ENCODE measurements around the gene WFDC8. TPM values are rescaled to one million over a fixed set of nuclear protein-coding genes. Genes with fewer than 3 reads are reported as not detected.

WFDC8 gene
- total RNA-seq (not detected), polyA plus RNA-seq (ENCODE audit: insufficient read depth, low read depth, low replicate concordance) (not detected)
- long read RNA-seq, donor 1: 0 reads
- long read RNA-seq, donor 2: 0 reads
- long read RNA-seq, donor 3: 0 reads
- long read RNA-seq, donor 4: 0 reads
- long read RNA-seq, donor 5: 0 reads
- long read RNA-seq, donor 6: 0 reads
- long read RNA-seq, donor 7: 0 reads
- long read RNA-seq, donor 8: 0 reads
- long read RNA-seq, donor 9: 0 reads
- long read RNA-seq, donor 10: 0 reads

DNA sequence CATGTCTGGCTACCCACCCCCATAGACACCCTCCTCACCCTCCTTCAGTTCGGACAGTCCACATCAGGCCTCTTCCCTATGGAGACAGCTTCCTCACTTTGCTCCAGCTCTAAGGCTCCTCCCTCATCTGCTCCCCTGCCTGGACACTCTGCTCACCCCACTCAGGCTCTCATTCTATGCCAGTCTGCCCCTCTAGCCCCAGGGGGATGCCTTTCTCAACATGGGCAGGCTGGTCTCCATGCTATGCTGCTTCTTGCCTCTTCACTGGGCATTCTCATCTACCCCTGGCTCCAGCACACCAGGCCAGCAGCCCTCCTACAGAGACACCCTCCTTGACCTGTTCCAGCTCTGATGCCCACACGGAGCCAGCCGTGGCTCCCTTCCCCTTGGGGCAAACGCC is at the start of gene WFDC8:
Gene WFDC8 (minus strand): TSS at position 101 of the 400 bp plus-strand sequence. CDS start 37 bp downstream, at position 64.
- TF ChIP-seq, protein P1, sequence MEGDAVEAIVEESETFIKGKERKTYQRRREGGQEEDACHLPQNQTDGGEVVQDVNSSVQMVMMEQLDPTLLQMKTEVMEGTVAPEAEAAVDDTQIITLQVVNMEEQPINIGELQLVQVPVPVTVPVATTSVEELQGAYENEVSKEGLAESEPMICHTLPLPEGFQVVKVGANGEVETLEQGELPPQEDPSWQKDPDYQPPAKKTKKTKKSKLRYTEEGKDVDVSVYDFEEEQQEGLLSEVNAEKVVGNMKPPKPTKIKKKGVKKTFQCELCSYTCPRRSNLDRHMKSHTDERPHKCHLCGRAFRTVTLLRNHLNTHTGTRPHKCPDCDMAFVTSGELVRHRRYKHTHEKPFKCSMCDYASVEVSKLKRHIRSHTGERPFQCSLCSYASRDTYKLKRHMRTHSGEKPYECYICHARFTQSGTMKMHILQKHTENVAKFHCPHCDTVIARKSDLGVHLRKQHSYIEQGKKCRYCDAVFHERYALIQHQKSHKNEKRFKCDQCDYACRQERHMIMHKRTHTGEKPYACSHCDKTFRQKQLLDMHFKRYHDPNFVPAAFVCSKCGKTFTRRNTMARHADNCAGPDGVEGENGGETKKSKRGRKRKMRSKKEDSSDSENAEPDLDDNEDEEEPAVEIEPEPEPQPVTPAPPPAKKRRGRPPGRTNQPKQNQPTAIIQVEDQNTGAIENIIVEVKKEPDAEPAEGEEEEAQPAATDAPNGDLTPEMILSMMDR (IDR thresholded peaks at IDR 0.05; ENCODE audit: borderline replicate concordance, extremely low read depth, insufficient read depth): no peak
- intact Hi-C loops (cut with DNase I): no loop called here
- Histone ChIP-seq H3K27me3 (ENCODE audit: control insufficient read depth, insufficient read depth, low read length) (no peaks in the 10 kb centered on the region), H3K9me3 (ENCODE audit: control insufficient read depth in 2 of 3, insufficient read depth in 1 of 3, low read length in 3 of 3) (no peaks in the 10 kb centered on the region), H3K27ac (ENCODE audit: low read depth in 2 of 2, low read length in 2 of 2) (no peak within 1 kb of the TSS), H3K4me3 (ENCODE audit: low read length in 3 of 3) (no peak within 1 kb of the TSS), H3K9ac (ENCODE audit: low read length in 3 of 3) (no peak within 1 kb of the TSS), H3K4me1 (ENCODE audit: control insufficient read depth in 2 of 3, insufficient read depth in 2 of 3, low read depth in 1 of 3, low read length in 3 of 3) (no peaks in the 10 kb centered on the region), H3K36me3 (ENCODE audit: control insufficient read depth in 2 of 3, insufficient read depth in 3 of 3, low read length in 3 of 3) (no peaks in the 10 kb centered on the region)
- no peak for DNase-seq
- FAIRE-seq: no peak

DNA sequence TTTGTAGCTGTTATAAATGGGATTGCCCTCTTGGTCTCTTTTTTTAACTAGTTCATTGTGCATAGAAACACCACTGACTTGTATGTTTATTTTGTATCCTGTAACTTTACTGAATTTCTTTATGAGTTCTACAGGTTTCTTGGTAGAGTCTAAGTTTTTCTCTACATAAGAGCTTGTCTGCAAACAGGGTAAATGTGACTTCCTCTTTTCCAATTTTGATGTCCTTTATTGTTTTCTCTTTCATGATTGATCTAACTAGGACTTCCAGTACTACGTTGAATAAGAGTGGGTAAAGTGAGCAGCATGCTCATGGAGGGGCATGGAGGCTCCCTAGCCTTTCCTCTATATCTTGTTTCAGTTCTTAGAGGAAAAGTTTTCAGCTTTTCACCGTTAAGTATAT is 47.5 kb upstream of the WFDC8 start:
- no peak overlapping the region for H3K27ac ChIP-seq (ENCODE audit: low read depth in 2 of 2, low read length in 2 of 2)
- intact Hi-C loops (cut with DNase I): no loop called here
- TF ChIP-seq, protein P1 (IDR thresholded peaks at IDR 0.05; ENCODE audit: borderline replicate concordance, extremely low read depth, insufficient read depth): no peak
- no peaks in the 10 kb centered on the region for H3K9me3 ChIP-seq (ENCODE audit: control insufficient read depth in 2 of 3, insufficient read depth in 1 of 3, low read length in 3 of 3)
- FAIRE-seq: no peak
- H3K4me1 ChIP-seq (ENCODE audit: control insufficient read depth in 2 of 3, insufficient read depth in 2 of 3, low read depth in 1 of 3, low read length in 3 of 3): no peaks in the 10 kb centered on the region
- H3K9ac ChIP-seq (ENCODE audit: low read length in 3 of 3): no peak overlapping the region
- H3K36me3 ChIP-seq (ENCODE audit: control insufficient read depth in 2 of 3, insufficient read depth in 3 of 3, low read length in 3 of 3): no peaks in the 10 kb centered on the region
- H3K4me3 ChIP-seq (ENCODE audit: low read length in 3 of 3): no peak overlapping the region
- DNase-seq: no peak
- no peaks in the 10 kb centered on the region for H3K27me3 ChIP-seq (ENCODE audit: control insufficient read depth, insufficient read depth, low read length)

DNA sequence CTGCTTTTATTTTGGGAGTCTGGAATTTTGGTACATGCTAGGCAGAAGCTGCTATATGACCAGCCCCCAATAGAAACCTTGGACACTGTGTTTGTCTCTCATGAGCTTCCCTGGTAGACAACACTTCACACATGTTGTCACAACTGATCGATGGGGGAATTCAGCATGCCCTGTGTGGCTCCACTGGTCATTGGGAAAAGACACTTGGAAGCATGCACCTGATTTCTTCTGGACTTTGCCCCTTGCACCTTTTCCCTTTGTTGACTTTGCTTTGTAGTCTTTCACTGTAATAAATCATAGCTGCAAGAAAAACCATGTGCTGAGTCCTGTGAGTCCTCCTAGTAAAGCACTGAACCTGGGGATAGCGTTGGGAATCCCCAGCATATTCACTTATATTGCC is 42.5 kb upstream of the WFDC8 start:
- Histone ChIP-seq H3K27ac (ENCODE audit: low read depth in 2 of 2, low read length in 2 of 2) (no peak overlapping the region), H3K4me3 (ENCODE audit: low read length in 3 of 3) (no peak overlapping the region), H3K36me3 (ENCODE audit: control insufficient read depth in 2 of 3, insufficient read depth in 3 of 3, low read length in 3 of 3) (no peaks in the 10 kb centered on the region), H3K9ac (ENCODE audit: low read length in 3 of 3) (no peak overlapping the region), H3K9me3 (ENCODE audit: control insufficient read depth in 2 of 3, insufficient read depth in 1 of 3, low read length in 3 of 3) (no peaks in the 10 kb centered on the region), H3K27me3 (ENCODE audit: control insufficient read depth, insufficient read depth, low read length) (no peaks in the 10 kb centered on the region), H3K4me1 (ENCODE audit: control insufficient read depth in 2 of 3, insufficient read depth in 2 of 3, low read depth in 1 of 3, low read length in 3 of 3) (no peaks in the 10 kb centered on the region)
- peak in 1 of 5 donors; percentile 3 for DNase-seq
- FAIRE-seq: no peak
- TF ChIP-seq, protein P1 (IDR thresholded peaks at IDR 0.05; ENCODE audit: borderline replicate concordance, extremely low read depth, insufficient read depth): no peak
- intact Hi-C loops (cut with DNase I): no loop called here

DNA sequence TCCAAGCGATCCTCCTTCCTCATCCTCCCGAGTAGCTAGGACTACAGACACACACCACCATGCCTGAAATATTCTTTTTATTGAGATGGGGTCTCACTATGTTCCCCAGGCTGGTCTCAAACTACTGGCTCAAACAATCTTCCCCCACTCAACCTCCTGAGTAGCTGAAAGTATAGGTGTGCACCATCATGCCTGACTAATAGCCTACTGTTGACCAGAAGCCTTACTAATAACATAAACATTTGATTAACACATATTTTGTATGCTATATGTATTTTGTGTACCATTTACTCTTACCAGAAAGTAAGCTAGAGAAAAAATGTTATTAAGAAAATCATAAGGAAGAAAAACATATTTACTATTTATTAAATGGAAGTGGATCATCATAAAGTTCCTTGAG is 38.5 kb upstream of the WFDC8 start:
- DNase-seq (no peak), FAIRE-seq (no peak)
- intact Hi-C loops (cut with DNase I): no loop called here
- H3K27me3 ChIP-seq (ENCODE audit: control insufficient read depth, insufficient read depth, low read length): no peaks in the 10 kb centered on the region
- no peak overlapping the region for H3K27ac ChIP-seq (ENCODE audit: low read depth in 2 of 2, low read length in 2 of 2)
- no peaks in the 10 kb centered on the region for H3K4me1 ChIP-seq (ENCODE audit: control insufficient read depth in 2 of 3, insufficient read depth in 2 of 3, low read depth in 1 of 3, low read length in 3 of 3)
- no peak overlapping the region for H3K9ac ChIP-seq (ENCODE audit: low read length in 3 of 3)
- TF ChIP-seq, protein P1 (IDR thresholded peaks at IDR 0.05; ENCODE audit: borderline replicate concordance, extremely low read depth, insufficient read depth): no peak
- H3K4me3 ChIP-seq (ENCODE audit: low read length in 3 of 3): no peak overlapping the region
- no peaks in the 10 kb centered on the region for H3K36me3 ChIP-seq (ENCODE audit: control insufficient read depth in 2 of 3, insufficient read depth in 3 of 3, low read length in 3 of 3)
- no peaks in the 10 kb centered on the region for H3K9me3 ChIP-seq (ENCODE audit: control insufficient read depth in 2 of 3, insufficient read depth in 1 of 3, low read length in 3 of 3)

Data from kidney (tissue), 22 donors.